CD4-positive, alpha-beta T cell treated with Interleukin-6 for 4 hours (primary cell): ENCODE results near the gene URM1.

Experiments used
- DNase-seq: peaks from one replicate; pipeline ENCODE4 v3.0.0-alpha.2; 2020; ENCODE audit warnings: mixed read lengths

Gene URM1

DNA sequence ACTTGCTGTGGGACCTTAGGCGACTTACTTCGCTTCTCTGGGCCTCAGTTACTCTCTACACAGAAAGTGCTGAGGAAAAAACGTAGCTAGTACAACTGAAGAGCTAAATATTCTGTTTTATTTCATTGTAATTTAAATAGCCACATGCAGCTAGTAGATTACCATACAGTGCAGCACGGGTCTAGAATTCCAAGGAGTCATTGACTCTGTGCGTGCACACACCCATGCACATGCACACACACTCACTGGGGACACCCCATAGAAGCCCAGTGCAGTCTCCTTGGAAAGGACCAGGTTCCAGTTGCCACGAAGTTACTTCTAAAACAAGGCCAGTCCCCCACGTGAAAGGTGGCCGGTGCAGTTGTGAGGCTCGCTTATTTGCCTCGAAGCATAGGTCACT lies 17.0 kb downstream of the URM1 start:
- no peak for DNase-seq

DNA sequence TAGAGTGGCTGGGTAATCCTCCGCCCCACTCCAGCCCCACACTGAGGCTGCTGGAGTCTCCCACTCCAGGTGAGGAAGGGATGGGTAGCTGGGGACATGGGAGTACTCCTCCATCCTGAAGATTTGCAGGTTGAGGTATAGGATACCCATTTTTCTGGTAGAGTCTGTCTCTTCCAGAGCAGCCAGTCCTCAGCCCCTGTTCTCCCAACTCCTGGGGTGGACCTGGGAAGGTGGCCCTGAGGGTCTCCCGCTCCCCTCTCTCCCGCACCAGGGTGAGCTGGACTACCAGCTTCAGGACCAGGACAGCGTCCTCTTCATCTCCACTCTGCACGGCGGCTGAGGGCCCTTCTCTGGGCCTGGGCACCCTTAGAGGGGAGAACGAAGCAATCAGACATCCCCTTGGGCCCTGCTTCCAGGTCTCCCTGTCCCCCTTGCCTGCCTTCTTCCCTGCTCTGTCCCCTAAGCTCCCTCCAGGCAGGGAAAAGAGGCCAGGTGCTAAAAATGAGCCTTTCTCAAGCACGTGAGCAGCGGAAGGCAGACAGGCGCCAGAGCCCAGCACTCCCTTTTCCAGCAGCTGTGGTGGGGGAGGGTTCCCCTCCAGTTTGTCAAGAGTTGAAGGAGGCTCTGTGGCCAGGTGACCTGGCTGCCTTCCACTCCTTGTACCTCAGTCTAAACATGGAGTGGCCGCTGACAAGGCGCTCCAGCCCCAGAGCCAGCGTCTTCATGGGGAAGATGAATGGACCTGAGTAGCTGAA lies 18.4 kb downstream of the URM1 start:
- DNase-seq = no peak

DNA sequence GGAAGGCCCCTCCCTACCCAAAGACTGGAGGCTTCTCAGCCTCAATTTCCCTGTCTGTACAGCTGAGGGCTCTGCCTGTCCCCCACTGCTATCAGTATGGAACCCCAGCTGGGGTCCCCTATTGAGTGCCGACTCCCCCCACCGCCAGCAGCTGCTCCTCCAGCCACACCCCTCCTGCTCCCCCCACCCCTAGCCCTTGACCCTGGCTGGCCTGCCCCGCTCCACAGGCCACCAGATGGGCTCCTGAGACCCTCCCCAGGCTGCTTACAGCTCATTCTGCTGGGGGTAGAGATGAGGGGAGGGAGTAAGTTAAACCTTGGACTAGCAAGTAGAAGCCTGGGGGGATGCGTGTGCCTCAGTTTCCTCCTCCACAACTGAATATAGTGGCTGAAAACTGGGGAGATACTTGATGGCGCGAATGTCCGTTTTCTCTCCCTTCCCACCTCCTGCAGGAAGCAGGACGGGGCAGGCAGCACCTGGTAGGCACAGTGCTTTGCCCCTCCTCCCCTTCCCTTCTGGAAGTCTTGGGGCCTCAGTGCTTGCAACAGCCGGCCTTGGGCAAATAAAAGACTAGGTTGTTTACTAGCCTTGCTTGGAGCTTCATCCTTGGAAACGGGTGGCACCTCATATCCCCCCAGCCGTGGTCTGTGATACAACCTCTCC lies 19.1 kb downstream of the URM1 start:
- DNase-seq = no peak

DNA sequence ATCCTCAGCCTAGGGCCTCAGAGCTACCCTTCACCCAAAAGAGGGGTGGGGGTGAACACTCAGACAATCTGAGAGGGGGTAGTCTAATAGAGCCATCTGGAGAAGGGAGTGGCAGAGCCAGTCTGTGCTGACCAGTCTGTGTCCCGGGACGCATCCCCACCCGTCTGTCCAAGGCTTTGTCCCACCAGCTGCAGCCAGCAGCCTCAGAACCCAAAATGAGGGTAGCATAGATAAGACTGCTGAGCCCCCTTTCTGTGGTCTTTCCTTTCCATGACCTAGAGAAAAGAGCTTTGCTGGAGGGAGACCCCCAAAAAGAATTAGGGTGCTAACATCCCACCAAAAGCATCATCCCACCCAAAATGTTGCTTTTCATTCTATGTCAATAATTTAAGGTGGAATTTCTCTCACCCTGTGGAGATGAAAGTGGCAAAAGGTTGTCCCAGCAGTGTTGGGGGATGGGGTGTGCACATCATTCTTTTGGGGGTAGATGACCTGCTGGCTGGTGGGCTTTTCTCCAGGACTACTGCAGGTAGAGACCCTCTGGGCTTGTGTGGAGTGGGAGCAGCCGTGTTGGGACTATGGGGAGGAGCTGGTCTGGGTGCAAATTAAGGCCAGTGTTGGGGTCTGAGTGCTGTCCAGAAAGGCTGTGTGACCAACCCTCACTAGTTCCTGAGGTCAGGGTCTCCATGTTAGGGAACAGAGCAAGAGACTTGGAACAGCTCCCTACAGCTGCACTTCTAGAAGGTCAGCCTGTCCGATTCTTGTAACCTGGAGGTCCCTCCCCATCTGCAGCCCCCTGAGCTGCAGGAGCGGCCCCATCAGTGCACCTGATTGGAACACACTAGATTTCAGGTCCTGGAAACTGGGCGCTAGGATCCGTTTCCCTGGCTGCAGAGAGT lies 19.9 kb downstream of the URM1 start:
- no peak for DNase-seq

DNA sequence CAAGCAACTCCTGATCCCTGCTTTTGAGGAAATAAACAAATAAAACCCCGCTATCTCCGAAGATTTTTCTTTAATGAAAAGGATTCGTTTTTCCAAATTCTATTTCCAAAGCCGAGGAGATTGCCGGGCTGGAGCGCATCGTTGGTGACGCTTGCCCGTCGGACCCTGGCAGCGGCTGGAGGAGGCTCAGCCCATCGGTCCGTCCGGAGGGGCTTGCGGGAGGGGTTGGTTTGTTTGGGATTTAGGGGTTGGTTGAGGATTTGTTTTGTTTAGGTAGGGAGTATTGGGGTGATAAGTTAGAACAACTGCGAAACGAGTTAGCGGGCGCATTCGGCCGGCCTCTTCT lies 20.8 kb downstream of the URM1 start:
- no peak for DNase-seq

DNA sequence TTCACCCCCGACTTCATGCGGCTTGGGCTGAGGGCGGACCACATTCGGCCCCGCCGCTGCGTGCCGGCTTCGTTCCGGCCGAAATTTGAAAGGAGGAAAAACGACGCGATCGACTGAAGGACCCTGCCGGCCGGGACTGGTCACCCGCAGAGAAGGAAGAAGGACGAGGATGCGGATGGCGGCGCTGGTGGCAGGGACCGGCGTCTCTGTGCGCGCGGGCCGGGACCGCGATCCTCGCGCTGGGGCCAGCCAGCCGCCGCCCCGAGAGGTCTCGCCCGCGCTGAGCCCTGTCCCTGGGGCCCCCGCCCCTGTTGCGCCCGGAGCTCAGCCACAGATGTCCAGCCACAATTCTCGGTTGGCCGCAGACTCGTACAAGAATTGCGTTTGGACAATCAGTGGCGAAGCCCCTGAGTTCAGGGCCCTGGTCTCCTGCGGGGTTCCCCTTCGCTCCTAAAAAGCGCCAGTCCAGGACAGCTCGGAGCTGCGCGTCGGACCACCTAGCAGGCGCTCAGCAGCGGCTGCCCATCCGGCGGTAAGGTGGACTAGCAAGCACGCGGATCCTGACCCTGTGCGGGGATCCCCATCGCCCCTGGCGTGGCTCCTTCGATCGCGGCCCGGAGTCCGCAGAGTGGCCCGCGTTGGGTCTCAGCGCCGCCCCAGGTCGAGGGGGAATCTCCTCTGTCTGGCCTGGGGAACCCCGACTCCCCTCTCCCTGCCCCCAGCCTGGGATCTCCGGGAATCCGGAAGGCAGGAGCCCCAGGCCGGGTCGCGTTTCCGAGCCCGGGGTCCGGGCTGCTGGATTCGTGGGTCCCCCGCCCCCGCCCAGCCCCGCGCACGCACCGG lies 21.3 kb downstream of the URM1 start:
- DNase-seq = no peak

DNA sequence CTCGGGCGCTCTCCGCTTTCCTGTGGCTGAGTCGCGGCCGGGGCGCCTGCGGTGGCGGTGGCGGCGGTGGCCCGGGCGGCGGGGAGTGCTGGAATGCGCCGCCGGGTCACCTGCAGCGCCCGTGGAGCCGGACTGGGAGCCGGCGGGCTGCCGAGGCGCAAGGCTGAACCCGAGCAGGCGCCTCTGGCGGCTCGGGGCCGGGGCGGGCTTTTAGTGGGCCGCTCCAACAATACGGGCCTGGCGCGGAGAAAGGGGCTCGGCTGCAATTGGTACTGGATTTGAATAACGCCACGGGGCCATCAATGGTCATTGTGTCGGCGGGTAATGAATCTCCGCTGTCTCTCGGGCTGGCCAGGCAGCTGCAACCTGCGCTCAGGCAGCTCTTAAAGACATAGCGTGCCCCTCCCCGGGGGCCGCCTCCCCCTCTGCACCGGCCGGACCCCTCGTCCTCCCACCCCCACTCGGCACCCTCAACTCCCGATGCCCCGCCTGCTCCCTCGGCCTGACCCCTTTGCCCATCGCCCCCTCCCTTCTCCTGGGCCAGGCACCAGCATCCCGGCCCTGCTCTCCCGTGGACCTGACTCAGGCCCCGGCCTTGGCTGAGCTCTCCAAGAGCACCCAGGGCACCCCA lies 22.1 kb downstream of the URM1 start:
- DNase-seq = no peak

DNA sequence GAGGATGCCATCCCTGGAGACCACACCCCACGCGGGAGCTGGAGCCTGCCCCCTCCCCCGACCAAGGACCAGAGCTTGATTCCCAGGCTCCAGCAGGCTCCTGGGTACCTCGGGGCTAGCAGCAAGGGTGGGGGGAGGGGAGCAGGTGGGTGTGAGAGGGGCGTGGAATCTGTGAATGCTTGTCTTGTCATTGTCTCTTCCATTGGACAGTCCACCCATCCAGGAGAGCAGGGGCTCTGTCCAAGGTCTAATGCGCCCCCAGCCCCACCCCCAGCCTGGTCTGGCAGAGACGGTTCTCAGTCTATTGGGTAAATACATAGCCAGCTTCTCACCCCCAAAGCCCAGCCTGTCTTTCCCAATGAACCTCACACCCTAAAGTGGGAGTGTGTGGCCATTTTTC lies 22.8 kb downstream of the URM1 start:
- DNase-seq = no peak

DNA sequence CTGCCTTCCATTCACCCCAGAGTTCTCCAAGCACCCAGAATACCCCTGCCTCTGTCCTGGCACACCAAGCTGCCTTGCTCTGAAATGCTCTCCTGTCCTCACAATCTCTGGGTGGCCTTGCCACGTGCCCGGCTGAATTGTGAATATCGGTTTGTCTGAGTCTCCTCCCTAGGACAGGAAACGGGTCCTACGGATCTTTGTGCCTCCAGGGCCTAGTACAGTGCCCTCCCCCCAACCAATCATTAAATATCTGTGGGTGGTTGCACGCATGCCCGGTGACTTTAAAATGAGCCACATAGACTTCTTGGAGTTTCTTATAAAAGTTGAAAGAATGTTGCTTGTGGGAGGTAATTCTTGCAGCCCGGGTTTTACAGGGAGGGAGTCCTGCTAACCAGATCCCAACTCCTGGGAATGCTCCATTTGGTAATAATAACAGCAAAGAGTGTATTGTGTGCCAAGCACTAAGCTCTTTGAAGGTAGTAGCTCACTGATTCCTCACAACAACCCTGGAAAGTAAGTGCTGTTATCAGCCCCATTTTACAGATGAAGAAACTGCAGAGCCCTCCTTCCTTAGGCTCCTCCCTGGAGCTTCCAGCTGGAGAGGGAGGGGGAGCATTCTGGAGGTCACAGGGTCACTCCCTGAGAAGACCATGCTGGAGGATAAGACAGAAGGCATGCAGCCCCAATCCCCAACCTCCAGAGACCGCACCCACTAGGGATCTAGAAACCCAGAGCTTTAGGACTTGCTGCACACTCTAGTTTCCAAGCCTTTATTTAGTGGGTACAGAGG lies 23.4 kb downstream of the URM1 start:
- DNase-seq = no peak

DNA sequence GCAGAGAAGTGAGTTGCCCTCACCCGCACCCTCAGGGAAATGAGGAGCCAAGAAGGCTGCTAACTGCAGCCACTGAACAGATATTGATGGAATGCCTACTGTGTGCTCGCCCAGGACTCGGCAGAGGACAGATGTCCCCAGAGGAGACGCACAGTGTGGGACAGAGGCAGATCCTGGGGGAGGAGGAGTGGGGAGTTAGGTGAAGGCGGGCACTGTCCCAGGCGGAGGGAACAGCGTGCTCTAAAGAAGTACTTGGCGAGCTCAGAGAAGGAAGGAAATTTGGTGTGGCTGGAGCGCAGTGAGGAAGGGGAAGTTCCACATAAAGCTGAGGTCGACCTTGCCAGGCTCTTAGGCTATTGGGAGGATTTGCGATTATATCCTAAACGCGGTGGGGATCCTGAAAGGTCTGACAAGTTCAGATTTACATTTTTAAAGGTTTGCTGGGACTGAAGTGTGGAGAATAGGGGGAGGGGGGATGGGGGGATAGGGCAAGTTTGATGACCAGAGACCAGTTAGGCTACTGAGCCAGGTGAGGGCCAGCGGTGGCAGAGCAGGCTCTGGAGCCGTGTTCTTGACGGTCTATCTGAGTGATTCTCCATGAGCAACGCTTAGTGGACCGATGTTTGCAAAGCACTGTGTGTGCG lies 25.9 kb downstream of the URM1 start:
- no peak for DNase-seq

DNA sequence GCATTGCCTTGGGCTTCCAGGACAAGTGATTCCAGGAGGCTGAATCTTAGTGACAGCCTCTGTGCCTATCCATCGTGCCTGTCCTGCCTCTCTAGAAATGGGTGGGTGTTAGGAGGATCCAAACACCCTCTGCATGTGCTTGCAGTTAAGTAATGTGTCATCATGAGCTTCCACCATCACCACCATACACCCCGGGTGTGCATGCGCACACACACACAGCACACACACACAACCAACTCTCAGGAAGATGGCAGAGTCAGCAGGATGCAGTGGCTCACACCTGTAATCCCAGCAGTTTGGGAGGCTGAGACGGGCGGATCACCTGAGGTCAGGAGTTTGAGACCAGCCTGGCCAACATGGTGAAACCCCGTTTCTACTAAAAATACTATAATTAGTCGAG lies 26.7 kb downstream of the URM1 start:
- no peak for DNase-seq

DNA sequence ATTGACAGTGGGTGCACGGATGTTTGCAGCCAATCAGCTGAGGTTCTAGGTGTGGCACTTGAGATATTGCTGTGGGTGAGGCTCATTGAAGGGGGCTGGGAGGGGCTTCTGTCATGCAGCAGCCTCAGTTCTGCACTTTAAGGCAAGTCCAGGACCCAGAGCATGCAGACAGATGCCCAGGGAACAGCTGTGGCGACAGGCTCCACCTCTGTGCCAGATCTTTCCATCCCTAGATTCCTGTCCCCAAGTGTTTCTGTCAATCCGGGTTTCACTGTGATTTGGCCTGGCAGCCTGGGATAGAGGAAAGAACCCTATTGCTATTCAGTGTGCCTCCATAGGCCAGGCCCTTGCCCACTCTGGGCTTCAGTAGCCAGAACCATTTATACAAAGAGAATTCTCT lies 28.7 kb downstream of the URM1 start:
- no peak for DNase-seq

DNA sequence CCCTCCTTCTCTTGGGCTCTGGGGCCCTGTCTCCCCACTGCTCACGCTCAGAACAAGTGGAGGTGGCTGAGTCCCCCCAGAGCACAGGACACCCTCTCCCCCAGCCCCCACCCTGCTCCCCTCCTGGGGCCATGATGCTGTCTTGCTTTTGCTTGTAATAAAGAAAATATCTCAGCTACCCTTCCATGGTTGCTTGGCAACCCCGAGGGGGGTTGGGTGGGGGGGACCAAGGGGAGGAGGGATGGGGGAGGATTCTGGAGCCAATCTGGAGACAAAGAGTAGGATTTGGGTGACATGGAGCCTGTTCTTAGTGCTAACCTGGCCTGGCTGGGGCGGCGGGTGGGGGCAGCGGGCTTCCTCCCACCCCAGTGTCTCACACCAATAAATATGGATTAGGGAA lies 33.4 kb downstream of the URM1 start:
- DNase-seq = no peak

DNA sequence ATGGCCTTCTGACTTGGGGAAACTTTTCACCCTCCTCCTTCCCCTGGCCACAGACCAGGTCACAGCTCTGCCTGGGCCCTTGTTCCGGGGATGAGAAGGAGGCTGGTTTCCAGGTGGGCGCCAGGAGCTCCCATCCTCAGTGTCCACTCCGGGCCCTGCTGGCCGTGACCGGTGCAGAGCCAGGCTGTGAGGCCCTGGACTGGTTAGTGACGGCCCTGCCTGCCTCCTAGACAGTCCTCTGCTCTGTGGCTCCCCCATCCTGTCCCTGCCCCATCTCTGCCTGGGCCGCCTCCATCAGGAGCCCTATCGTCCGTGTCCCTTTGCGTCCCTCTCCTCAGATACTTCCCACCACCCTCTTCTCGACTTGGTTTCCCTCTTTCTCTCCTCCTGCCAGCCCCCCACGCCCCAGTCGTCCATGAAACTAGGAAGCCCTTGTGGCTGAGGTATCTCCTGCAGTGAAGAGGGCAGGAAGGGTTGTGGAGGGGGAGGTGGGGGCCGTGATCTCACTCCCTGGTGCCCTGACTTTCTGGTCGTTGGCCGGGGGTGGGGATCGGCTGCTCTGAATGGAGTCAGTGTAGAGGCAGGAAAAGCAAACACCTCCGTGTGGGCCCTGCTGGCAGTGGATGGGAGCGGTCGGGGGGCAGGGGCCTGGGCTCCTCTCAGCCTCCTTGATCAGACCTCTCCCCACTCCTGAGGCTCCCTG lies 34.1 kb downstream of the URM1 start:
- DNase-seq = no peak

DNA sequence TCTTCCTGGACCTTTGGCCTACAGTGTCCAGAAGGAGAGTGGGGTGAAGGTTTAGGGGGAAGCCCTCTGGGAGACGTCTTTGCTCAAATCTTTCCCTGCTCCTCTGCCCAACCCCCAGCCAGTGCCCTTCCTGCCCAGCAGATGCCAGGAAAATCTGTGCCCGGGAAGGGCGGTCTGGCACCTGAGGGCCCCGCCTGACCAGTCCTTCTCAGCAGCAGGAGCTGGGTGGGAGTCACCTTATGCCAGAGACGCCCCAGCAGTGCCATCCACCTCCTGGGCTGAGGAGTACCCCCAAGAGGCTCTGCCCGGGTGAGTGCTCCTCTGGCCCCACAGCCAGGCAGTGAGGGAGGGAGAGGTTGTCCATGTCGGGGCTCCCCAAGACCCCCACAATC lies 34.6 kb downstream of the URM1 start:
- no peak for DNase-seq

DNA sequence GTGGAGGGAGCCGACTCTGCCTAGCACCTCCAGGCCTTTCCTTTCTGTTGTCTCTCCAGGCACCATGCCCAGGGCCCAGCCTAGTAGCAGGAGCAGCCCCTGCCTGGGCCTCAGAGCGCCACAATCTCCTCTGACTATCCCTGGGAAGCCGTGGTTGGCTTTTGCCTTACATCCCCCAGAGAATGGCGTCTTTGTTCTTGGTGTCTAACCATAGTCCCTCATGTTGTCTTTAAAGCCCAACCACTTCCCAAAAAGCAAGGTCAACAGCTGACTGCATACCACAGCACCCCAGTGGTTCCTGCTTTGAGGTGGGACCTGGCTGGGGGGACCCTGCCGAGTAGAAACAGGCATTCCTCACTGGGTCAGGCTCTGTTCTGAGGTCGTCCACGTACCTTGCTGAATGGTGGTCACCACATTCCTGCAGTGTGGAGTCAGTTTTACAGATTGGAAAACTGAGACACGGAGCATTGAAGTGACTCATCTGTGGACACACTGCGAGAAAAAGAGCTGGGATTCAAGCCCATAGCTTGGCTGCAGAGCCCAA lies 35.7 kb downstream of the URM1 start:
- DNase-seq = no peak

DNA sequence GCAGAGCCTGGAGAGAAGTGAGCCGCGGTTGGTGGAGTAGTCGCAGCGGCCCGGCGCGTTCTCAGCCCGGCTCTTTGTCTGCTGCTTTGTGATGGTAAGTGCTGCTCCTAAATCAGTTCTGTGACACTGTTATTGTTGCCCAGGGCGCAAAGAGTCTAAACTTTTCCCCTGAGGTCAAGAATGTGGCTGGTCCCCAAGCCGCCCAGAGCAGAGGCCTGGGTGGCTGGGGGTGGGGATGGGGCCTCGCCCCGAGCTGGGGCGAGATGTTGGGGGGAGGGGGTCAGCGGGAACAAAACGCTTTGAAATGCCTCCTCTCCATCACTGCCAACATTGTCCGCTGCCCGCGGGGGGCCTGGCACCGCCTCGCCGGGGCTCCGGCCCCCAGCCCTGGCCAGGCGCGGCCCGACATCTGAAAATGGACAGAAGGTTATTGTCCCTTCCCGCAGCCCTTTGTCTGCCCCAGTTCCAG lies 37.8 kb downstream of the URM1 start:
- no peak for DNase-seq

DNA sequence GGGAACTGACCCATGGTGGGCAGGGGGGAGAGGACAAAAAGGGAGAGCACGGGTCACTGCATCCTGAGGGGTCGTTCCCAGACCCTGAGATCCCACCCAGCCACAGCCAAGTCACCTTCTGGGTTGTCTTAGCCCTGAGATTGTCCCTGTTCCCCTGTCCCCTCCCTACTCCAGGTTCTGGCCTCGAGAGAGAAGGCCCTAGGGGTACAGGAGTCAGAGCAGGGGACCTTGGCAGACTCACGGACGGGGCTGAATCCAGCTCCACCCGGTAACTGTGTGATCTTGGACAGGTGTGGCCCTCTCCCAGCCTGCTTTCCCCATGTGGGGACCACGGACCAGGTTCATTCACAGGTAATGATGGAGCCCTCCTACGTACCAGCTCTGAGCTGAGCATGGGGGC lies 38.3 kb downstream of the URM1 start:
- DNase-seq = no peak

DNA sequence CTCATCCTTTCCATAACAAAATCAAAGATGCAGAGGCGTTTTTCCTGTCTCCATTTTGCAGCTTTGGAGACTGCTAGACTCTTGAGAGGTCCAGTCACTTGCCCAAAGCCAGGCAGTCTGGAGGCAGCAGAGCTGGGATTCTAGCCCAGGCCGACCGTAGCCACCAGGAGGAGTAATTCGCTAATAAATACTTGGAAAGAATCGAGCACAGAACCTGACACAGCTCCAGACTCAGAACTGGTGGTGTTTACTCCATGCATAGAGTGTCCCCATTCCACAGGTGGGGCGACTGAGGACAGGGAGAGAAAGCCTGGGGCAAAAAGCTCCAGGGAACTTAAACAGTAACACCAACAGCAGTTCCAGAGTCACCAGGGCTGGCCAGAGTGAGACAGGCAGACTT lies 38.8 kb downstream of the URM1 start:
- no peak for DNase-seq
